Osteoblast (primary cell): ENCODE results near the gene FBXO2. TPM values are rescaled to one million over a fixed set of nuclear protein-coding genes. Genes with fewer than 3 reads are reported as not detected.

ENCODE experiments used
- DNase-seq: peaks from one replicate; pipeline ENCODE4 v3.0.0; 2011; ENCODE audit warnings: low spot score, mixed read lengths; ENCODE audit not compliant: insufficient read length; ENCODE audit errors: missing footprints
- H2AFZ ChIP-seq: 2 replicates; pipeline ENCODE4 v1.6.0; 2011; ENCODE audit warnings: mild to moderate bottlenecking, low read length
- H3K27ac ChIP-seq: 2 replicates; pipeline ENCODE4 v1.5.1; 2011; ENCODE audit warnings: mild to moderate bottlenecking, low read depth, low read length, moderate library complexity
- H3K27me3 ChIP-seq: 2 replicates; pipeline ENCODE4 v1.6.0; 2012; ENCODE audit warnings: mild to moderate bottlenecking, control low read depth, inconsistent platforms, low read length, moderate library complexity; ENCODE audit not compliant: insufficient read depth
- H3K36me3 ChIP-seq: 2 replicates; pipeline ENCODE4 v1.5.1; 2011; ENCODE audit warnings: mild to moderate bottlenecking, low read length, control low read depth, moderate library complexity; ENCODE audit not compliant: insufficient read depth
- H3K4me1 ChIP-seq: 2 replicates; pipeline ENCODE4 v1.5.1; 2011; ENCODE audit warnings: mild to moderate bottlenecking, low read length, control low read depth, moderate library complexity; ENCODE audit not compliant: insufficient read depth
- H3K4me2 ChIP-seq: 2 replicates; pipeline ENCODE4 v1.6.0; 2011; ENCODE audit warnings: mild to moderate bottlenecking, low read length; ENCODE audit not compliant: insufficient read depth
- H3K4me3 ChIP-seq: fragments of 200-600 bp; sonication (generic); 3 replicates; pipeline ENCODE4 v1.5.1; 2012; ENCODE audit warnings: mild to moderate bottlenecking, low read length, inconsistent platforms; ENCODE audit not compliant: insufficient read depth
- H3K79me2 ChIP-seq: 2 replicates; pipeline ENCODE4 v1.6.0; 2012; ENCODE audit warnings: mild to moderate bottlenecking, low read length, control low read depth, inconsistent platforms; ENCODE audit not compliant: insufficient read depth
- H3K9me3 ChIP-seq: 2 replicates; pipeline ENCODE4 v1.5.1; 2011; ENCODE audit warnings: low read depth, low read length, control low read depth
- H4K20me1 ChIP-seq: 2 replicates; pipeline ENCODE4 v1.6.0; 2012; ENCODE audit warnings: mild to moderate bottlenecking, low read length, control low read depth; ENCODE audit not compliant: insufficient read depth
- total RNA-seq: library from RNA; depleted of rRNA; stranded (reverse); fragments of >200 nt; gene quantifications from 2 replicates; pipeline ENCODE4 v1.2.3, GENCODE V29; 2012
- TF ChIP-seq, protein P1 (sequence below): IDR thresholded peaks from 2 replicates; pipeline ENCODE4 v1.5.1; 2011; ENCODE audit warnings: mild to moderate bottlenecking, low read depth, low read length, moderate library complexity; ENCODE audit errors: extremely low read depth

The FBXO2 gene
- total RNA-seq, 1 donor = 0.36 TPM

DNA sequence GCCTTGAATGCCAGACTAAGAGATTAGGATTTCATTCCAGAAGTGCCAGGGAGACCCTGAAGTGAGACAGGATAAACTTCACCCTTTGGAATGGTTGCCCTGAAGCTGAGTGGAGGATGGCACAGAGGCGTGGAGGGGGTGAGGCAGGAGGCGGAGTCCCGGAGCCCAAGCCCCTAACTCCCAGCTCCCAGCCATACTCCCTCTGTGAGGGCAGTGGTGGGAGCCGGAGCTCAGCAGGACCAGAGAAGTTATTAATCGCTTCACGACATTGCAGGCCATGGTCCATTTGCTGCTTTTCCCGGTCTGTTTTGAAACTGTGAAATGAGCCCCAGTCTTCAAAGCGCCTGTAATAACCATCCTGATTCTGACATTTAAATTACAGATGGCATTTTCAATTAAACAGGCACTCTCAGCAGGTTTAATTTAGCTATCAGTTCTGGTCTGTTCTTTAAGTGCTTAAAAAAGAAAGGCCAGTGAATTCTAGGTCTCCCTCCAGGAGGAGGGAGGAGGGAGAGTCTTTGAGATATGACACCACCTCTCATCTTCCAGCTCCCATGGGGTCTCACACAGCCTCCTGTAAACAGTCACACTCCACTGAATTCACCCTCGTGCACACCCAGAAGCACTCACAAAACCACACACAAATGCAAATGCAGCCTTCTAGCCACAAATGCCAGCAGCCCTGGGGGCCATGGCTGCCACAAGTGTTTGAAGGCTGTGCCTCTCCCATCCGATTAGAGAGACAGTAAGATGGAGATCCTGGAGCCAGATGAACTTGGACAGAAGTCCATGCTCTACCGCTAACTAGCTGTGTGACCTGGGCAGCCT is 19.6 kb downstream of the FBXO2 start:
- Histone ChIP-seq H3K9me3 (no peaks in the 10 kb centered on the region), H4K20me1 (peaks cover 6% of the 10 kb centered on the region), H3K4me2 (no peak overlapping the region), H3K79me2 (no peaks in the 10 kb centered on the region), H3K36me3 (no peaks in the 10 kb centered on the region), H3K4me3 (no peak overlapping the region), H2AFZ (no peak overlapping the region), H3K27me3 (peaks cover 16% of the 10 kb centered on the region), H3K27ac (no peak overlapping the region), H3K4me1 (no peaks in the 10 kb centered on the region)
- peak; percentile 29 for DNase-seq
- TF ChIP-seq, protein P1, sequence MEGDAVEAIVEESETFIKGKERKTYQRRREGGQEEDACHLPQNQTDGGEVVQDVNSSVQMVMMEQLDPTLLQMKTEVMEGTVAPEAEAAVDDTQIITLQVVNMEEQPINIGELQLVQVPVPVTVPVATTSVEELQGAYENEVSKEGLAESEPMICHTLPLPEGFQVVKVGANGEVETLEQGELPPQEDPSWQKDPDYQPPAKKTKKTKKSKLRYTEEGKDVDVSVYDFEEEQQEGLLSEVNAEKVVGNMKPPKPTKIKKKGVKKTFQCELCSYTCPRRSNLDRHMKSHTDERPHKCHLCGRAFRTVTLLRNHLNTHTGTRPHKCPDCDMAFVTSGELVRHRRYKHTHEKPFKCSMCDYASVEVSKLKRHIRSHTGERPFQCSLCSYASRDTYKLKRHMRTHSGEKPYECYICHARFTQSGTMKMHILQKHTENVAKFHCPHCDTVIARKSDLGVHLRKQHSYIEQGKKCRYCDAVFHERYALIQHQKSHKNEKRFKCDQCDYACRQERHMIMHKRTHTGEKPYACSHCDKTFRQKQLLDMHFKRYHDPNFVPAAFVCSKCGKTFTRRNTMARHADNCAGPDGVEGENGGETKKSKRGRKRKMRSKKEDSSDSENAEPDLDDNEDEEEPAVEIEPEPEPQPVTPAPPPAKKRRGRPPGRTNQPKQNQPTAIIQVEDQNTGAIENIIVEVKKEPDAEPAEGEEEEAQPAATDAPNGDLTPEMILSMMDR = no peak

- Histone ChIP-seq H3K4me1 (no peaks in the 10 kb centered on the region), H3K4me3 (no peak overlapping the region), H3K9me3 (no peaks in the 10 kb centered on the region), H3K36me3 (no peaks in the 10 kb centered on the region), H3K4me2 (no peak overlapping the region), H4K20me1 (no peaks in the 10 kb centered on the region), H2AFZ (no peak overlapping the region), H3K79me2 (no peaks in the 10 kb centered on the region), H3K27ac (no peak overlapping the region), H3K27me3 (peaks cover 8% of the 10 kb centered on the region)
- TF ChIP-seq, protein P1 = no peak
- peak; percentile 21 for DNase-seq
Measured at GRCh38 chr1:11629184-11630016, 24.8 kb downstream of the FBXO2 start.

DNA sequence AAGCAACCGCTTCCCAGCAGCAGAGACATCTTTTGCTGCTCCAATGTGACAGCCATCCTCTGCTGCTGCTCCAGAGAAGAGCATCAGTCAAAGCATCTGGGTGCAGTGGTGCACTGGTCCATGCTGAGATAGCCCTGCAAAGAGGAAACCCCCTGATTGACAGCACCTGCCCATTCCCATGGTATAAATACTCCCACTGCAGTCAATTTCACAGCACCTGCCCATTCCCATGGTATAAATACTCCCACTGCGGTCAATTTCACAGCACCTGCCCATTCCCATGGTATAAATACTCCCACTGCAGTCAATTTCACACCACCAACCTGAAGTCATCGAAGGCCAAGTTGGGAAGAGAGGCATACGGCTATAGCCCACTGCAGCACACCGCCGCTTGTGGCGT is 25.5 kb downstream of the FBXO2 start:
- Histone ChIP-seq H3K27ac (no peak overlapping the region), H3K4me2 (no peak overlapping the region), H3K4me3 (no peak overlapping the region), H4K20me1 (no peaks in the 10 kb centered on the region), H3K36me3 (no peaks in the 10 kb centered on the region), H3K4me1 (no peaks in the 10 kb centered on the region), H3K27me3 (peaks cover 8% of the 10 kb centered on the region), H2AFZ (no peak overlapping the region), H3K79me2 (no peaks in the 10 kb centered on the region), H3K9me3 (no peaks in the 10 kb centered on the region)
- TF ChIP-seq, protein P1 = no peak
- DNase-seq = peak; percentile 43

GRCh38 chr1:11626551-11626950 is 27.7 kb downstream of the FBXO2 start:
- no peak overlapping the region for H3K4me2 ChIP-seq
- no peaks in the 10 kb centered on the region for H3K79me2 ChIP-seq
- H3K4me3 ChIP-seq = no peak overlapping the region
- peak; percentile 5 for DNase-seq
- H3K27me3 ChIP-seq = peaks cover 8% of the 10 kb centered on the region
- no peaks in the 10 kb centered on the region for H4K20me1 ChIP-seq
- no peaks in the 10 kb centered on the region for H3K9me3 ChIP-seq
- no peak overlapping the region for H2AFZ ChIP-seq
- no peak overlapping the region for H3K27ac ChIP-seq
- H3K36me3 ChIP-seq = no peaks in the 10 kb centered on the region
- TF ChIP-seq, protein P1 = no peak
- H3K4me1 ChIP-seq = no peaks in the 10 kb centered on the region
